HG03575 (cell line): Measurements from ENCODE around the gene URB1.
"Not testable (repeated sequence)": the region's sequence is repeated elsewhere in the genome, so short reads cannot be mapped to it uniquely, and the experiment has no call there.

ENCODE experiments used
- ATAC-seq: cut with Tn5 transposase; IDR thresholded peaks from one replicate; pipeline ENCODE4 v1.9.1; 2021; ENCODE audit not compliant: unreplicated experiment, insufficient number of reproducible peaks, low FRiP score; ENCODE audit errors: extremely low read depth

The URB1 gene

GRCh38 chr21:32265321-32265720 lies 127.5 kb downstream of the URB1 start:
- not testable (repeated sequence) for ATAC-seq

GRCh38 chr21:32261929-32262328 lies 130.9 kb downstream of the URB1 start:
- ATAC-seq = no peak
